ENCODE measurements around the gene LRRN2.
A peak's percentile ranks its signal among the peaks of the same experiment; 100 is the strongest.

Gene LRRN2

DNA sequence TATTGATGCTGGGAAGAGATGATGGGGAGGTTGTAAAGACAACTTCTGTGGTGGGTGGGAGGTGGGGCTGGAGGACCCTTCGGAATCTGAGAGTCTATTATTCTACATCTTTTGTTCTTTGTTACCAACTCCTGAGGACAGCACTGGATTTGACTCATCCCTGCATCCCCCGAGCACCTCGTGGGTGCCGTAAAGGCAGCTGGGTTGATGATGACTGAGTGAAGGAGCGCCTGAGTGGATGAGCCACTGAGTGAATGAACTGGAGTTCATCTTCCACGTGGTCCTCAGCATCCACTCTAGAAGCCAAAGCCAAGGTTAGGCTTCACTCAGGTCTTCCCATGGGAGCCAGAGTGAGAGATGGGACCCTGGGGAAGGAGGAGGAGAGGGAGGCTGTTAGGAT is 77.6 kb downstream of the LRRN2 start (continued):
- TF ChIP-seq, protein P1, sequence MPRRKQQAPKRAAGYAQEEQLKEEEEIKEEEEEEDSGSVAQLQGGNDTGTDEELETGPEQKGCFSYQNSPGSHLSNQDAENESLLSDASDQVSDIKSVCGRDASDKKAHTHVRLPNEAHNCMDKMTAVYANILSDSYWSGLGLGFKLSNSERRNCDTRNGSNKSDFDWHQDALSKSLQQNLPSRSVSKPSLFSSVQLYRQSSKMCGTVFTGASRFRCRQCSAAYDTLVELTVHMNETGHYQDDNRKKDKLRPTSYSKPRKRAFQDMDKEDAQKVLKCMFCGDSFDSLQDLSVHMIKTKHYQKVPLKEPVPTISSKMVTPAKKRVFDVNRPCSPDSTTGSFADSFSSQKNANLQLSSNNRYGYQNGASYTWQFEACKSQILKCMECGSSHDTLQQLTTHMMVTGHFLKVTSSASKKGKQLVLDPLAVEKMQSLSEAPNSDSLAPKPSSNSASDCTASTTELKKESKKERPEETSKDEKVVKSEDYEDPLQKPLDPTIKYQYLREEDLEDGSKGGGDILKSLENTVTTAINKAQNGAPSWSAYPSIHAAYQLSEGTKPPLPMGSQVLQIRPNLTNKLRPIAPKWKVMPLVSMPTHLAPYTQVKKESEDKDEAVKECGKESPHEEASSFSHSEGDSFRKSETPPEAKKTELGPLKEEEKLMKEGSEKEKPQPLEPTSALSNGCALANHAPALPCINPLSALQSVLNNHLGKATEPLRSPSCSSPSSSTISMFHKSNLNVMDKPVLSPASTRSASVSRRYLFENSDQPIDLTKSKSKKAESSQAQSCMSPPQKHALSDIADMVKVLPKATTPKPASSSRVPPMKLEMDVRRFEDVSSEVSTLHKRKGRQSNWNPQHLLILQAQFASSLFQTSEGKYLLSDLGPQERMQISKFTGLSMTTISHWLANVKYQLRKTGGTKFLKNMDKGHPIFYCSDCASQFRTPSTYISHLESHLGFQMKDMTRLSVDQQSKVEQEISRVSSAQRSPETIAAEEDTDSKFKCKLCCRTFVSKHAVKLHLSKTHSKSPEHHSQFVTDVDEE (CRISPR knock-in tag; IDR thresholded peaks at IDR 0.05) = no peak
- TF ChIP-seq CSDC2 (CRISPR knock-in tag; IDR thresholded peaks at IDR 0.05) (no peak), OSR1 (CRISPR knock-in tag; IDR thresholded peaks at IDR 0.05) (no peak), SNAI2 (CRISPR knock-in tag; IDR thresholded peaks at IDR 0.05) (no peak), ZC3H10 (CRISPR knock-in tag; IDR thresholded peaks at IDR 0.05) (no peak)

- no peak for ATAC-seq
- TF ChIP-seq ZFP3 (CRISPR knock-in tag; IDR thresholded peaks at IDR 0.05) = no peak
Observed at GRCh38 chr1:204605791-204606190, 79.7 kb downstream of the LRRN2 start.

DNA sequence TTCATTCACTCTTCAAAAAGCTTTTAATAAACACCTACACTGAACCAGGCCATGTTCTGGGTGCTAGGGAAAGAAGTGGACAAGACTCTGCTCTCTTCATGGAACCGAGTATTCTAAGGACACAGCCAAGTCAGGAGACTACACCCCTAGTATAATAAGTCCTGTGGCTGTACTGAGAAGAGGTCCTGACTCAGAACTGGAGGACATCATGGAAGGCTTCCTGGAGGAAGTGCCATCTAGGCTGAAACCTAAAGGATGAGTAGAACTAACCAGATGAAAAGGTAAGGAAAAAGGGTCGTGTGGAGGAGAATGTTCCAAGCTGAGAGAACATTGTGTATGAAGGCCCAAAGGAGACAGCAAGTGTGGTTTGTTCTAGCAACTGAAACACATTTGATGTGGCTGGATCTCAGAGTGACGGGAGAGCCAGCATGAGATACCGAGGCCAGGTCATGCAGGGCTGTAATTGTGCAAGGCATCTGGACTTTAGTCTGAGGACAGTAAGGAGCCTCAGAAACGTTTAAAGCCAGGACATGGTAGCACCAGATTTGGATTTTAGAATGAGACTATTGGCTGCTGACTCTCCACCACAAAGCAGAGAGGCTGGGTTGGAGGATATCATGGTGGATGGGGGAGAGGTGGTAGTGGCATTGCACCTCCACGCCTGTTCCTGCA is 82.5 kb downstream of the LRRN2 start:
- TF ChIP-seq, protein P2, sequence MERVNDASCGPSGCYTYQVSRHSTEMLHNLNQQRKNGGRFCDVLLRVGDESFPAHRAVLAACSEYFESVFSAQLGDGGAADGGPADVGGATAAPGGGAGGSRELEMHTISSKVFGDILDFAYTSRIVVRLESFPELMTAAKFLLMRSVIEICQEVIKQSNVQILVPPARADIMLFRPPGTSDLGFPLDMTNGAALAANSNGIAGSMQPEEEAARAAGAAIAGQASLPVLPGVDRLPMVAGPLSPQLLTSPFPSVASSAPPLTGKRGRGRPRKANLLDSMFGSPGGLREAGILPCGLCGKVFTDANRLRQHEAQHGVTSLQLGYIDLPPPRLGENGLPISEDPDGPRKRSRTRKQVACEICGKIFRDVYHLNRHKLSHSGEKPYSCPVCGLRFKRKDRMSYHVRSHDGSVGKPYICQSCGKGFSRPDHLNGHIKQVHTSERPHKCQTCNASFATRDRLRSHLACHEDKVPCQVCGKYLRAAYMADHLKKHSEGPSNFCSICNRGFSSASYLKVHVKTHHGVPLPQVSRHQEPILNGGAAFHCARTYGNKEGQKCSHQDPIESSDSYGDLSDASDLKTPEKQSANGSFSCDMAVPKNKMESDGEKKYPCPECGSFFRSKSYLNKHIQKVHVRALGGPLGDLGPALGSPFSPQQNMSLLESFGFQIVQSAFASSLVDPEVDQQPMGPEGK (CRISPR knock-in tag; IDR thresholded peaks at IDR 0.05; ENCODE audit: borderline replicate concordance) = no peak
- no peak for TF ChIP-seq OSR1 (CRISPR knock-in tag; IDR thresholded peaks at IDR 0.05)
- no peak for TF ChIP-seq TCF4 (CRISPR knock-in tag; IDR thresholded peaks at IDR 0.05; ENCODE audit: borderline replicate concordance)
- TF ChIP-seq, protein P3, sequence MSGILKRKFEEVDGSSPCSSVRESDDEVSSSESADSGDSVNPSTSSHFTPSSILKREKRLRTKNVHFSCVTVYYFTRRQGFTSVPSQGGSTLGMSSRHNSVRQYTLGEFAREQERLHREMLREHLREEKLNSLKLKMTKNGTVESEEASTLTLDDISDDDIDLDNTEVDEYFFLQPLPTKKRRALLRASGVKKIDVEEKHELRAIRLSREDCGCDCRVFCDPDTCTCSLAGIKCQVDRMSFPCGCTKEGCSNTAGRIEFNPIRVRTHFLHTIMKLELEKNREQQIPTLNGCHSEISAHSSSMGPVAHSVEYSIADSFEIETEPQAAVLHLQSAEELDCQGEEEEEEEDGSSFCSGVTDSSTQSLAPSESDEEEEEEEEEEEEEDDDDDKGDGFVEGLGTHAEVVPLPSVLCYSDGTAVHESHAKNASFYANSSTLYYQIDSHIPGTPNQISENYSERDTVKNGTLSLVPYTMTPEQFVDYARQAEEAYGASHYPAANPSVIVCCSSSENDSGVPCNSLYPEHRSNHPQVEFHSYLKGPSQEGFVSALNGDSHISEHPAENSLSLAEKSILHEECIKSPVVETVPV (CRISPR knock-in tag; IDR thresholded peaks at IDR 0.05) = no peak
- no peak for TF ChIP-seq RARB (CRISPR knock-in tag; IDR thresholded peaks at IDR 0.05)
- no peak for TF ChIP-seq PPARA (CRISPR knock-in tag; IDR thresholded peaks at IDR 0.05; ENCODE audit: borderline replicate concordance)
- no peak for TF ChIP-seq GLIS3 (CRISPR knock-in tag; IDR thresholded peaks at IDR 0.05)
- TF ChIP-seq TOX (CRISPR knock-in tag; IDR thresholded peaks at IDR 0.05; ENCODE audit: borderline replicate concordance) = no peak
- no peak for TF ChIP-seq BACH2 (CRISPR knock-in tag; IDR thresholded peaks at IDR 0.05; ENCODE audit: borderline replicate concordance)
- TF ChIP-seq ZNF70 (CRISPR knock-in tag; IDR thresholded peaks at IDR 0.05) = no peak
- no peak for TF ChIP-seq ZNF8 (CRISPR knock-in tag; IDR thresholded peaks at IDR 0.05)
- TF ChIP-seq ZC3H10 (CRISPR knock-in tag; IDR thresholded peaks at IDR 0.05) = no peak
- no peak for TF ChIP-seq ZFP30 (CRISPR knock-in tag; IDR thresholded peaks at IDR 0.05)
- ATAC-seq = no peak

DNA sequence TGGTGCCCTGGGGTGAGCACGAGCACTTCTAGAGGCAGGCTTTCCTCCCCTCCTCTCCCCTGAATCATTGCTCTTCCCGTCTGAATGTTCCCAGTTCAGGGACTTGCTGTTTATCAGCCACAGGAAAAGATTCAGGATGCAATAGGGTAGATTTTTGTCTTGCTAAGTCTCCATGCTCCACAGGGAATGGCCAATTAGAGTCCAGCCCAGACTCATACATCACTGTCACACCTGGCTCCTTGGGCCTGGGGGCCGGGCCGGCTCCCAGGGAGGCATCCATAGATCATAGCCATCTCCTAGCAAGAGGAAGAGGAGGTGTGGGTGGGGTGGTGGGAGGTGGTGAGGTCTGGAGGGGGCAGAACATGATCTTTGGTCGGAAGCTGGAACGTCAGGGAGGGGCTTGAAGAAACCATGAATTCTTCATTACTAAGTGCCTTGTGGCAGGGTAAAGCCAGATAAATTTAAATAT is 83.4 kb downstream of the LRRN2 start:
- ATAC-seq = no peak
- TF ChIP-seq ZNF8 (CRISPR knock-in tag; IDR thresholded peaks at IDR 0.05) = no peak

GRCh38 chr1:204600968-204601367 is 84.6 kb downstream of the LRRN2 start:
- peak; percentile 64 for ATAC-seq
- TF ChIP-seq OSR1 (CRISPR knock-in tag; IDR thresholded peaks at IDR 0.05) (no peak), ZNF8 (CRISPR knock-in tag; IDR thresholded peaks at IDR 0.05) (no peak), BACH2 (CRISPR knock-in tag; IDR thresholded peaks at IDR 0.05; ENCODE audit: borderline replicate concordance) (no peak), RARB (CRISPR knock-in tag; IDR thresholded peaks at IDR 0.05) (no peak), ZC3H10 (CRISPR knock-in tag; IDR thresholded peaks at IDR 0.05) (no peak), TCF4 (CRISPR knock-in tag; IDR thresholded peaks at IDR 0.05; ENCODE audit: borderline replicate concordance) (no peak), ISL1 (CRISPR knock-in tag; IDR thresholded peaks at IDR 0.05) (no peak)
- TF ChIP-seq, protein P3 (CRISPR knock-in tag; IDR thresholded peaks at IDR 0.05) = no peak
- TF ChIP-seq, protein P1 (CRISPR knock-in tag; IDR thresholded peaks at IDR 0.05) = no peak

All from SK-N-SH treated with all-trans-retinoic acid at 6 μM for 48 hours (cell line).